ENCODE data around the gene ACKR2. TPM values are rescaled to one million over a fixed set of nuclear protein-coding genes. Genes with fewer than 3 reads are reported as not detected.

The ACKR2 gene
- total and polyA plus RNA-seq, 2 of the 13 experiments (the other 11 are each of a cell fraction or from before 2014, with no cell fraction given), result 1.1 to 1.9 TPM

DNA sequence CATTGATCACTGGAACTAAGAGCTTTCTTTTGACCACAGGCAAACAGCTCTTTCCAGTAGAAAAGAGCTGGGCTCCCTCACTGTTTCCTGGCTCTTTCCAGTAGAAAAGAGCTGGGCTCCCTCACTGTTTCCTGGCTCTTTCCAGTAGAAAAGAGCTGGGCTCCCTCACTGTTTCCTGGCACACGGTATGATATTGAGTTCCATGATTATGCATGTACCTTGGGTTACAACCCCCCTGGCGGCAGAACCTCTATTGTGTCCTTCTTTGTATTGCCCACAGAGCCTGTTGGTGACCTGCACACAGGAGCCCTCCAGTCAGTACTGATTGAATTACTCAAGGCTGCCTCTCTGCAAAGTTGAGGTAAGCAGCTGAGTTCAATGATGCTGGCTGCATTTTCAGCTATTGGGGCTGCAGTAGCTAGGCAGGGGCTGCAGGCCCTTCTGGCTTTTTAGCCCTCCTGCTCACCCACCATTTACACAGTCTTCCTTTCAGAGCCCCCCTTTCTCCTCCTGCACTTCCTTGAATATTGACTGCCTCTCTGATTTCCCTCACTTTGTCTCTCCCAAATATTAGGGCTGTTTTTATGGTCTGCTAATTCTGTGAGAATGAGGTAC, 10.2 kb downstream of the ACKR2 start (continued):
- TF ChIP-seq, protein P1, sequence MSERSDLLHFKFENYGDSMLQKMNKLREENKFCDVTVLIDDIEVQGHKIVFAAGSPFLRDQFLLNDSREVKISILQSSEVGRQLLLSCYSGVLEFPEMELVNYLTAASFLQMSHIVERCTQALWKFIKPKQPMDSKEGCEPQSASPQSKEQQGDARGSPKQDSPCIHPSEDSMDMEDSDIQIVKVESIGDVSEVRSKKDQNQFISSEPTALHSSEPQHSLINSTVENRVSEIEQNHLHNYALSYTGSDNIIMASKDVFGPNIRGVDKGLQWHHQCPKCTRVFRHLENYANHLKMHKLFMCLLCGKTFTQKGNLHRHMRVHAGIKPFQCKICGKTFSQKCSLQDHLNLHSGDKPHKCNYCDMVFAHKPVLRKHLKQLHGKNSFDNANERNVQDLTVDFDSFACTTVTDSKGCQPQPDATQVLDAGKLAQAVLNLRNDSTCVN (CRISPR knock-in tag; IDR thresholded peaks at IDR 0.05; ENCODE audit: borderline replicate concordance), result no peak
- TF ChIP-seq HDAC1 (CRISPR knock-in tag; IDR thresholded peaks at IDR 0.05) (no peak), ZNF557 (CRISPR knock-in tag; IDR thresholded peaks at IDR 0.05) (no peak), ZFP36 (IDR thresholded peaks at IDR 0.05; ENCODE audit: borderline replicate concordance, low read depth, low read length, partially characterized antibody) (no peak), RFX5 (IDR thresholded peaks at IDR 0.05; ENCODE audit: low read depth, low read length) (no peak), ZBTB42 (CRISPR knock-in tag; IDR thresholded peaks at IDR 0.05) (no peak), XRCC5 (optimal IDR thresholded peaks at IDR 0.05; ENCODE audit: low read length) (peak; percentile 40), ZNF335 (CRISPR knock-in tag; IDR thresholded peaks at IDR 0.05) (no peak), MEF2D (CRISPR knock-in tag; IDR thresholded peaks at IDR 0.05) (no peak), MAF1 (CRISPR knock-in tag; IDR thresholded peaks at IDR 0.05; ENCODE audit: borderline replicate concordance) (no peak), SP1 (IDR thresholded peaks at IDR 0.05) (no peak), SP1 (CRISPR knock-in tag; IDR thresholded peaks at IDR 0.05) (no peak), PAWR (CRISPR knock-in tag; IDR thresholded peaks at IDR 0.05; ENCODE audit: borderline replicate concordance) (no peak)
- TF ChIP-seq, protein P2, sequence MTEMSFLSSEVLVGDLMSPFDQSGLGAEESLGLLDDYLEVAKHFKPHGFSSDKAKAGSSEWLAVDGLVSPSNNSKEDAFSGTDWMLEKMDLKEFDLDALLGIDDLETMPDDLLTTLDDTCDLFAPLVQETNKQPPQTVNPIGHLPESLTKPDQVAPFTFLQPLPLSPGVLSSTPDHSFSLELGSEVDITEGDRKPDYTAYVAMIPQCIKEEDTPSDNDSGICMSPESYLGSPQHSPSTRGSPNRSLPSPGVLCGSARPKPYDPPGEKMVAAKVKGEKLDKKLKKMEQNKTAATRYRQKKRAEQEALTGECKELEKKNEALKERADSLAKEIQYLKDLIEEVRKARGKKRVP (CRISPR knock-in tag; IDR thresholded peaks at IDR 0.05), result no peak
- TF ChIP-seq, protein P3, sequence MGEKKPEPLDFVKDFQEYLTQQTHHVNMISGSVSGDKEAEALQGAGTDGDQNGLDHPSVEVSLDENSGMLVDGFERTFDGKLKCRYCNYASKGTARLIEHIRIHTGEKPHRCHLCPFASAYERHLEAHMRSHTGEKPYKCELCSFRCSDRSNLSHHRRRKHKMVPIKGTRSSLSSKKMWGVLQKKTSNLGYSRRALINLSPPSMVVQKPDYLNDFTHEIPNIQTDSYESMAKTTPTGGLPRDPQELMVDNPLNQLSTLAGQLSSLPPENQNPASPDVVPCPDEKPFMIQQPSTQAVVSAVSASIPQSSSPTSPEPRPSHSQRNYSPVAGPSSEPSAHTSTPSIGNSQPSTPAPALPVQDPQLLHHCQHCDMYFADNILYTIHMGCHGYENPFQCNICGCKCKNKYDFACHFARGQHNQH (CRISPR knock-in tag; IDR thresholded peaks at IDR 0.05), result peak; percentile 34; the same call in 1 of the 2 replicates
- TF ChIP-seq, protein P4, sequence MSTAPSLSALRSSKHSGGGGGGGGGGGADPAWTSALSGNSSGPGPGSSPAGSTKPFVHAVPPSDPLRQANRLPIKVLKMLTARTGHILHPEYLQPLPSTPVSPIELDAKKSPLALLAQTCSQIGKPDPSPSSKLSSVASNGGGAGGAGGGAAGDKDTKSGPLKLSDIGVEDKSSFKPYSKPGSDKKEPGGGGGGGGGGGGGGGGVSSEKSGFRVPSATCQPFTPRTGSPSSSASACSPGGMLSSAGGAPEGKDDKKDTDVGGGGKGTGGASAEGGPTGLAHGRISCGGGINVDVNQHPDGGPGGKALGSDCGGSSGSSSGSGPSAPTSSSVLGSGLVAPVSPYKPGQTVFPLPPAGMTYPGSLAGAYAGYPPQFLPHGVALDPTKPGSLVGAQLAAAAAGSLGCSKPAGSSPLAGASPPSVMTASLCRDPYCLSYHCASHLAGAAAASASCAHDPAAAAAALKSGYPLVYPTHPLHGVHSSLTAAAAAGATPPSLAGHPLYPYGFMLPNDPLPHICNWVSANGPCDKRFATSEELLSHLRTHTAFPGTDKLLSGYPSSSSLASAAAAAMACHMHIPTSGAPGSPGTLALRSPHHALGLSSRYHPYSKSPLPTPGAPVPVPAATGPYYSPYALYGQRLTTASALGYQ (CRISPR knock-in tag; IDR thresholded peaks at IDR 0.05), result no peak
- TF ChIP-seq, protein P5, sequence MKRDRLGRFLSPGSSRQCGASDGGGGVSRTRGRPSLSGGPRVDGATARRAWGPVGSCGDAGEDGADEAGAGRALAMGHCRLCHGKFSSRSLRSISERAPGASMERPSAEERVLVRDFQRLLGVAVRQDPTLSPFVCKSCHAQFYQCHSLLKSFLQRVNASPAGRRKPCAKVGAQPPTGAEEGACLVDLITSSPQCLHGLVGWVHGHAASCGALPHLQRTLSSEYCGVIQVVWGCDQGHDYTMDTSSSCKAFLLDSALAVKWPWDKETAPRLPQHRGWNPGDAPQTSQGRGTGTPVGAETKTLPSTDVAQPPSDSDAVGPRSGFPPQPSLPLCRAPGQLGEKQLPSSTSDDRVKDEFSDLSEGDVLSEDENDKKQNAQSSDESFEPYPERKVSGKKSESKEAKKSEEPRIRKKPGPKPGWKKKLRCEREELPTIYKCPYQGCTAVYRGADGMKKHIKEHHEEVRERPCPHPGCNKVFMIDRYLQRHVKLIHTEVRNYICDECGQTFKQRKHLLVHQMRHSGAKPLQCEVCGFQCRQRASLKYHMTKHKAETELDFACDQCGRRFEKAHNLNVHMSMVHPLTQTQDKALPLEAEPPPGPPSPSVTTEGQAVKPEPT (CRISPR knock-in tag; IDR thresholded peaks at IDR 0.05; ENCODE audit: low read depth), result no peak
- TF ChIP-seq, protein P6, sequence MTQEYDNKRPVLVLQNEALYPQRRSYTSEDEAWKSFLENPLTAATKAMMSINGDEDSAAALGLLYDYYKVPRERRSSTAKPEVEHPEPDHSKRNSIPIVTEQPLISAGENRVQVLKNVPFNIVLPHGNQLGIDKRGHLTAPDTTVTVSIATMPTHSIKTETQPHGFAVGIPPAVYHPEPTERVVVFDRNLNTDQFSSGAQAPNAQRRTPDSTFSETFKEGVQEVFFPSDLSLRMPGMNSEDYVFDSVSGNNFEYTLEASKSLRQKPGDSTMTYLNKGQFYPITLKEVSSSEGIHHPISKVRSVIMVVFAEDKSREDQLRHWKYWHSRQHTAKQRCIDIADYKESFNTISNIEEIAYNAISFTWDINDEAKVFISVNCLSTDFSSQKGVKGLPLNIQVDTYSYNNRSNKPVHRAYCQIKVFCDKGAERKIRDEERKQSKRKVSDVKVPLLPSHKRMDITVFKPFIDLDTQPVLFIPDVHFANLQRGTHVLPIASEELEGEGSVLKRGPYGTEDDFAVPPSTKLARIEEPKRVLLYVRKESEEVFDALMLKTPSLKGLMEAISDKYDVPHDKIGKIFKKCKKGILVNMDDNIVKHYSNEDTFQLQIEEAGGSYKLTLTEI (CRISPR knock-in tag; conservative IDR thresholded peaks at IDR 0.05), result no peak
